GM18520 (cell line): Measurements from ENCODE around the gene C1orf226.
"Not testable (repeated sequence)": the region's sequence is repeated elsewhere in the genome, so short reads cannot be mapped to it uniquely, and the experiment has no call there.

Source experiments
- ATAC-seq: cut with Tn5 transposase; IDR thresholded peaks from one replicate; pipeline ENCODE4 v1.9.1; 2021; ENCODE audit not compliant: unreplicated experiment

Gene C1orf226

GRCh38 chr1:162381383-162381782 lies at the start of gene C1orf226:
Gene C1orf226 (plus strand): TSS chr1:162381728. CDS start chr1:162381902, 174 bp downstream.
- ATAC-seq, result no peak

DNA sequence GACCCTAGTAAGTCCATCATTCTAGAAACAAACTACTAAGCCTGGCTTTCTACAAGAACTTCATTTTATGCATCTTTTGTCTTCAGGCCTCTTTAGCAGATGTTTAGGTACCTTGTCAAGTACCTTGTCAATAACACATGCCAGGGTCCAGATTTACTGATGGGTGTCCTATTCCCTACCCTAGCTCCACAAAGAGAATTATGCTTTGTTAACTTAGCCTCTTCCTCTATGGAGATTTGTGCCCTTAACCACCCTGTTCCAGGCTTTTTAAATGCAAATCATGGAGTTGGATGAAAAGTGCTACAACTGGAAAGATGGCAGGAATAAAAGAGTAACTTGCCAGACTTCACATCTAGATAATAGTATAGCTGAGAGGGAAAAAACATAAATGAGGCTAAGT lies 47.5 kb upstream of the C1orf226 start:
- no peak for ATAC-seq

DNA sequence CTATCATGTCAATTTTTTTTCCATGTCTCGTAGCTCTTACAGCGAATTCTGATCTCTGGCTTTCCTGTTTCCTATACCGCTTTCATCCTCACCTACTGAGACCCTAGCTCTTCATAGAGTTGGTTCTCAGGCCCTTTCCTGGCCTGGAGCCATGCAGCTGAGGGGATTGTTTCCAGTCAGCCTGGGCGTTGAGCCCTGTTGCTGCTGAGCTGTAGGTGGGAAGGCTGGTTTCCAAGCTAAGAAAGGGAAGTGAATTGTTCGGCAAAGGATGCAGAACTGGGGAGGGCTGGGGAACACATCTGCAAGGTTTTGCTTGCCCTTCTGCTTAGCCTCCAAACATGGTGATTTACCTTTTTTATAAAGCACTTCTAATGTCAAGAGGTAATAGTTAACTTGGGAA lies 46.4 kb upstream of the C1orf226 start:
- ATAC-seq, result no peak

- no peak for ATAC-seq
These were observed 44.8 kb upstream of the C1orf226 start for GRCh38 chr1:162336621-162337285.

DNA sequence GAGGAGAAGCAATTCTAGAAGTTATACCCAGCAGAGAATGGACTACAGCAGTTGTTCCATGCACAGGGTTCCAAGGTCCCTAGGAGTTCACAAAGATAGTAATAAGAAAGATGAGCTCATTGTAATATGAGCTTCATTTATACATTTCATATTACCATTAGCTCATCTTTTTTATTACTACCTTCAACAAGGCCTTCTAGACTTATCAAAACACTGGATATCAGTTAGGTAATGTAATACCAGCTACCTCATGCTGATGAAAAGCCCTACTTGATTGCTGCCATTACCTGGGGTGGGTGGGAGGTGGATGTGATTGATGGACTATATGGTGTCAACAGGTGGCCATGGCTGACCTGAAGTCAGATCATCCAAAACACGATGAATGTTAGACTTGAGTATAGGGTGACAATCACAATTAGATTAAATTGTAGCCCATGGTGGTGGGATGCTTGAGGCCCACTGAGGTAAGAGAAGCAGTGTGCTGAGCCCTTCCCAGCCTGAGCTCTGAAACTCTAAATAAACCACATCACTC lies 39.0 kb upstream of the C1orf226 start:
- ATAC-seq, result no peak

- no peak for ATAC-seq
These were observed 38.1 kb upstream of the C1orf226 start for GRCh38 chr1:162343470-162343869.

- ATAC-seq, result no peak
These were observed 34.2 kb upstream of the C1orf226 start for GRCh38 chr1:162347281-162347680.

DNA sequence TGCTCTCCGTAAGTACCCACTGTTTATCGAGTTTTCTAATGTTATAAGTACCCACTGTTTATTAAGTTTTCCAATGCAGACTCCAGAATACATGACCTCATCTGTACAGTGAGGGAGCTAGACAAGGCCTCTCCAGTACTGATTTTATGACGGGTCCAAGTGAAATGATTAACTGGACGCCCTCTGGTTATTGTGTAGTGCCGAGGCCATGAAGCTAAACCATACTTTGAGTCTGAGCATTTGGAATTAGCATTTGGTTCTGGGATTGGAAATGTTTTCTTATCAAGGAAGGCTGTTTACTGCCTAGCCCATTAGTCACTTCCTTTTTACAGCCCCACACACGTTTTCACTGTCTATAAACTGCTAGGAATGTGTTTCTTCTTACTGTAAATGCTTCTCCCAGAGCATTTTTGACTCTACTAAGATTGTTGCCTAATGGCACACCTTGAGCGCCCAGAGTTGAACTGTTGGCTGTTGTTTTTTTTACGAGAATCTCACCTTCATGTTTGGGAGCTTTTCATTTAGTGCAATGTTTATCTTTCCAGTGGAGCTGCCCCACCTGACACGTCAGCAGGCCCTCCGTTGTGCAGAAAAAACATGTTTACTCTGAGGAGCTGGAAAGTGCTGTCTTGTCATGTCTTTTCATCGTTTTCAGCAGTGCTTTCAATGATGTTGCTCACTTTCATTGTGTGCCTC lies 31.7 kb upstream of the C1orf226 start:
- ATAC-seq, result no peak

DNA sequence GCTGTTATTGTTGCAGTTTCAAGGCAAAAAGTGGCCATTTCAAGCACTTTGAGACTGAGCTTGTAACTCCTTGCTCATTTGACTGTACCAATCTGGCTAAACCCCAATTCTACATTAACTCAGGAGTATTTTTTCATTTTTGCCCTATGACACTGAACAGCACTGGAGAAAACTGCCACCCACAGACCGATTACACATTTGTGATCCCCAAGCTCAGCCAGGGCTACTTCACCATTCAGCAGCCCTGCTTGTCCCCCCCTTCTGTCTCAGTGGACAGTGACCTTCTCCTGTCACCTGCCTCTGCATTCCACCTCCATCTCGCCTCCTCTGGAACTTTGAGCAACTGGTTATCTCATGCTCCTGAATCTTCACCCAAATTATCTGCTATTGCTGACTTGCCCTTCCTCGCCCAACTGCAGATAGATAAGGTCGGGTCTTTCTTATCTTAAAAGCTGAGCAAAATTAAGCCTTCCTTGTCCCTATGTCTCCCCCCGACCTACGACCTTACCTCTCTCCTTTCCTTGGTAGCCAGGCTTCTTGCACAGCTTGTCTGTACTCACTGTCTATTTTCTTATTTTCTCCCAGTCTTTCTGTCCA lies 30.2 kb upstream of the C1orf226 start:
- no peak for ATAC-seq

DNA sequence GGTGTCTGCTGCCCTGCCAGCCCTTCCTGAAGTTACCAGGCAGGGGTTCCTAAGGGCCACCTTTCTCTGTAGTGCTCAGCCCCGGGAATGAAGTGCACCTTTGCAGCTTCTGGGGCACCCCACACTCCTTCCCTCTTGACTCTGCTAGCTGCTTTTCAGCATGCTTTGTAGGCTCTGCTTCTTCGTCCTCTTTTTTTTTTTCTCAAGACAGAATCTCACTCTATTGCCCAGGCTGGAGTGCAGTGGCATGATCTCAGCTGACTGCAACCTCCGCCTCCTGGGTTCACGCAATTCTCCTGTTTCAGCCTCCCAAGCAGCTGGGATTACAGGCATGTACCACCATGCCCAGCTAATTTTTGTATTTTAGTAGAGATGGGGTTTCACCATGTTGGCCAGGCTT lies 29.7 kb upstream of the C1orf226 start:
- not testable (repeated sequence) for ATAC-seq

DNA sequence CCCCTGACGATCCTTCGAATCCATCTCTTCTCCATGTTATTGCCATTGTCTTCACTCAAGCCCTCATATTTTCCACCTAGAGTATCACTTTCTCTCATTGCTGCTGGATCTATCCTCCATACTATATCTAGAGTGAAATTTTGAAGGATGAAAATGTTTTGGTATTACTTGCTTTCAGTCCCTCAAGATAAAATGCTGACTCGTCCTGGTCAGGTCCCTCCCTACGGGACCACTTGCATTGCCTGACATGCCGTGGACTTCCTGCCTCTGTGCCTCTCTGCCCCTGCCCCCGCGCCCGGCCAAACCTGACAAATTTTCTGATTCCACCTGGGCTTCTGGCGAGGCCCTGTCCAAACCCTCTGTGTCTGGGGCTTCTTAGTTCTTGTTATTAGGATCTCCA lies 28.4 kb upstream of the C1orf226 start:
- ATAC-seq, result no peak

- no peak for ATAC-seq
These were observed 27.8 kb upstream of the C1orf226 start for GRCh38 chr1:162353702-162354101.

- ATAC-seq, result no peak
These were observed 23.8 kb upstream of the C1orf226 start for GRCh38 chr1:162357681-162358266.

GRCh38 chr1:162358928-162359327 lies 22.6 kb upstream of the C1orf226 start:
- no peak for ATAC-seq

GRCh38 chr1:162359523-162360236 lies 21.8 kb upstream of the C1orf226 start:
- ATAC-seq, result no peak

DNA sequence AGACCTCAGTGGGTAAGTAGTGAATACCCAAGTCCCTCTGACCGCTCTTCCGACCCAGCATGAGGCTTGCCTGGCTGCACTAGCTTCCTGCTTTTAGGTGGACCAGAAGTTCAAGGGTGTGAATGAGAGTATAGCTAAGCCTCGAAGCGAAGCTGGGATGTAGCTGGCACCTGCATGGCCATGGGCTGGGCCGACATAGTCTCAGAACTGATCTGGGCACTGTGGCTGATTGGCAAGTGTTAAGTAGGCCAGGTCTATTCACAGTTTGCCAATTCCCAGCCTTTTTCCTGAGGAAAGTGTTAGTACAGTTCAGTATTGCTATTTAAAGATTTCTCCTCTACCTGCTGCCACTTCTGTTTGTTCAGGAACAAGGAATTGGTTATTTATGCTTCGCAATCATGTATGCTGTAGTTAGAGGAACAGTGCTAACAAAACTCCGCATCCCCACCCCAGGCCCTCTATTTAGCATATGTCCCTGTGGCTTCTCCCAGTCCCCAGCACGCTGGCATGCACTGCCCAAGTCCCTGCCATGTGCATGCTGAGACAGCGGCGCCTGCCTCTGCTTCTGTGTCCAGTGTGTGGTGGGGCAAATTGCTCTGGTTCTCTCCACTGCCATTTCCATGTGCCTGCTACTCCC lies 21.2 kb upstream of the C1orf226 start:
- no peak for ATAC-seq

DNA sequence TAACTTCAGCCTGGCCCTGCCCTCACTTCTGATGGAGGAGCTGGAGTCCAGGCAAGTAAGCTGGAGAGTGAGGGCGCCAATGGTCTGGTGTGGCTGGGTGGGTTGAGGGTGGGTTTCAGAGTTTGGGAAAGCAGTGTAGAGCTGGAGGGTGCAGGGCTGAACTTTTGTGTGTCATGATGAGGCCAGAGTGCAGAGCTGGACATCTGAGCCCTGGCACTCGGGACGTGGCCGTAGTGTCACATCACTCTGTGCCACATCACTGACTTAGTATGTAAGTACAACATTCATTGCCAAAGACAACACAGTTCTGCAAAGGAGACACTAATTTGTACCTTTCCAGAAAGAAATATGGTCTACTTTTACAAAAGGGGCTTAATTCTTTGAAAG lies 20.7 kb upstream of the C1orf226 start:
- ATAC-seq, result no peak

DNA sequence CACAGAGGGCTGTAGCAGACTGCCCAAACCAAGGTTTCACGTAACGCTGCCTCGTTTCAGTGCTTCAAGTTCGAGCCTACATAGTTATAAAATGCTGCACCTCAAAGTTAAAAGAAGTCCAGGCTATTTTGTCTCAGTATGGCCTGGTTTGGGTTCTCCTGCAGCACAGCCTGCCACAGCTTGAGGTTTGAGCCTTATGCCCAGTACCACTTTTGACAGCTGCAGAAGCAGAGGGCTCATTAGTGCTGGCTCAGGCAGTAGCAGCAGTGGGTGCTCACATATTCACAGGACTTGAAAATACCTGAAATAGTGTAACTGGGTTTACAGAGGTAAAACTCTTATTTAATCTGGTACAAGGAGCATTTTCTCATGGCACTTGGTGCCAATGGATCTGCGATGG lies 20.2 kb upstream of the C1orf226 start:
- peak; percentile 8 for ATAC-seq

- ATAC-seq, result no peak
These were observed 17.7 kb upstream of the C1orf226 start for GRCh38 chr1:162363823-162364222.

DNA sequence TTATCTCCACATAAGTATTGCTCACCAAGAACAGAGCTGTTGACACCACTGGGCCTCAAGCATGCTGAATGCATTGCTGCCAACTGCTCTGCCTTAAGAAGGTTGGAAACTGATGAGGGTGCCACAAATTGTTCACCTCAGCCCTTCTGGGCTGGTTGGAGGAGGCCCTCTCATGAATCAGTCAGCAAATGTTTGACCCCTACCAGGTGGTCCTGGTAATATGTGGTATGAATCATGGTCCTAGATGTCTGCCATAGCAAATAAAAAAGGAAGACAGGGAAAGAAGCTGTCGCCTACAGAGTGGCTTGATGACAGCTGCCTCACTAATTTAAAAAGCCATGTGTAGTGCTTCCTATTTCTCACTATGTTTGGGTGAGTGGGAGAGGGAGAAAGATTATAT lies 17.0 kb upstream of the C1orf226 start:
- ATAC-seq, result no peak
